Stimulated activated CD4-positive, alpha-beta T cell treated with anti-CD3 and anti-CD28 coated beads, Interleukin-12 subunit alpha, Interleukin-12 subunit beta, amount 100 ng/mL, for 24 hours (primary cell): ENCODE results near the gene KLHL25.
"Not testable (repeated sequence)": the region's sequence is repeated elsewhere in the genome, so short reads cannot be mapped to it uniquely, and the experiment has no call there.

Experiments
- DNase-seq, 2 experiments: peaks; one replicate each; pipeline ENCODE4 v3.0.0-alpha.2; 2020; ENCODE audit warnings: low read depth in 2 of 2

Gene KLHL25, protein sequence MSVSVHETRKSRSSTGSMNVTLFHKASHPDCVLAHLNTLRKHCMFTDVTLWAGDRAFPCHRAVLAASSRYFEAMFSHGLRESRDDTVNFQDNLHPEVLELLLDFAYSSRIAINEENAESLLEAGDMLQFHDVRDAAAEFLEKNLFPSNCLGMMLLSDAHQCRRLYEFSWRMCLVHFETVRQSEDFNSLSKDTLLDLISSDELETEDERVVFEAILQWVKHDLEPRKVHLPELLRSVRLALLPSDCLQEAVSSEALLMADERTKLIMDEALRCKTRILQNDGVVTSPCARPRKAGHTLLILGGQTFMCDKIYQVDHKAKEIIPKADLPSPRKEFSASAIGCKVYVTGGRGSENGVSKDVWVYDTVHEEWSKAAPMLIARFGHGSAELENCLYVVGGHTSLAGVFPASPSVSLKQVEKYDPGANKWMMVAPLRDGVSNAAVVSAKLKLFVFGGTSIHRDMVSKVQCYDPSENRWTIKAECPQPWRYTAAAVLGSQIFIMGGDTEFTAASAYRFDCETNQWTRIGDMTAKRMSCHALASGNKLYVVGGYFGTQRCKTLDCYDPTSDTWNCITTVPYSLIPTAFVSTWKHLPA

DNA sequence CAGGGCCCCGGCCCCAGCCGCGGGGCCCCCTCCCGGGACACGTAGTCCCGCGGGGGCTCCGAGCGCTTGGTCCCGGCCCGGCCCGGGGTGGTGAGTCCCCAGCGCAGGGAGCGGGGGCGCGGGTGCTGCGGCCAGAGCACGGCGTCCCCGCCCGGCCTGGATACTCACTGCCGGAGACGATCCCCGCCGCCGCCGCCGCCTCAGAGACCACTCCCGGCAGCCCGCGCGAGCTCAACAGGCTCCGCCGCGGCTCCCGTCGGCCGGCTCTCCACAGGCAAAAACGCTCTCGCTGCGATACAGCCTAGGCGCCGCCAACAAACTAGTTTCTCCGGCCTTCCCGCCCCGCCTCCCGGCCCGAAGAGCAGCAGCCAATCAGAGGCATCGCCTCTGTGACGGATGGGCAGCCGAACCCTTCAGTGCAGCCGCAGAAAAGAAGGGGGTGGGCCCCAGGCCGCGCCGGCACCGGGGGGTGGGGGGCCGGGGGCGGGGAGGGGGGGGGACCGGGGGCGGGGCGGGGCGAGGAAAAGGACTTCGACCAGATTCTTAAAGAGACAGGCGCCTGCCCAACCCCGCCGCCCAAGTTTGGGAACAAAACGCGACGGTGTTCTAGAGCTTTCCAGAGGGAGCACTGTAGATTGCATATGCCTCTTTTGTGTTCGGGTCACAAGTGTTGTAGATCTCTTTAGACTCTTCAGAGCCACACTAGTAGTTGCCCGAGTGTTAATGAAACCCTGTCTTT is at the start of gene KLHL25:
Gene KLHL25, minus strand, starts transcription at position 328 of the 739 bp plus-strand sequence. CDS start 25,115 bp downstream, outside the sequence.
- peak; percentile 80 to 86 for DNase-seq

DNA sequence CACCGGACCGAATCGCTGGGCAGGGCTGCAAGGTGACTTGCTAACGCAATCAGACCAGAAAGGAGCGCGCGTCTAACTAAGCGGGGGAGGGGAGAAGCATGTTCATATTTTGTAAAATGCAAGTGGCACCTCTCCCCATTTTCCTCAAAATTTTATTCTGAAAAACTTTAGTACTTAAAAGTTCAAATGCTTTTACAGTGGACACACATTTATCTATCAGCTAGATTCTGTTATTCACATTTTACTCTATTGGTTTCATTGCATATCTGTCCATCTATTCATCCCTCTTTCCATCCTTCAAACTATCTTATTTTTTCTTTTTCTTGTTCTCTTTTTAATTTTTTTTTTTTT is 46.1 kb upstream of the KLHL25 start:
- no peak for DNase-seq

DNA sequence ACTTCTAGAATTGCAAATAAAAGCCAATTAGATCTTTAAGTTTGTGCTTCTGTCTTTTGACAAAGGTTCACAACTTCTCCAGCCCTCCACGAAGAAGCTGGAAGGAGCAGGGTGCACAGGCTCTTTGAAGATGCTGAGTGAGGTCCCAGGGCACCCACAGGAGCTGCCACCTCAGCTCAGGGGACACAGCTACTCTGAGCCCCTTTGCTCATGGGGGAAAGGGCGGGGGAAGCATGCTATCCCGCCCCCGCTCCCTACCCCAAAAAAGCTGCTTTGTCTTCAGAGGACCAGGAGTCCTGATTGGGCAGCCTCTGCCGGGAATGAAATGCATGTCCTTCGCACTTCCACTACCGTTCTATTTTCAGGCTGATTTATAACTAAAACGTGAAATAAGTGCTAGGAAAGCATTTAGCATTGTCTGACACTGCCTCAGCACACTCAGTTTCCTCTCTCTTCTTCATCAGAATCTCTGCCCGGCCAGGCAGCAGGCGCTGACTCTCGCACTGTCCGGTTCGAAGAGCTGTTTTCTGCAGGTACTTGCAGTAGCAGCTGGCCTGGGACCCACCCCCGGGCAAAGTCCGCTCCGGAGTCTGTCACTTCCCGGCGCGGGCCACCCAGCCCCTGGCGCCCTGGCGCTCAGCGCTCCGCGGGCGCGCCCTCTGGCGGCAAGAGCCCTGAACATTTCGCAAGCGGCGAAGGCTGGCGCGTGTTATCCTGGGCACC is 45.5 kb upstream of the KLHL25 start:
- peak; percentile 65 to 79 for DNase-seq

DNA sequence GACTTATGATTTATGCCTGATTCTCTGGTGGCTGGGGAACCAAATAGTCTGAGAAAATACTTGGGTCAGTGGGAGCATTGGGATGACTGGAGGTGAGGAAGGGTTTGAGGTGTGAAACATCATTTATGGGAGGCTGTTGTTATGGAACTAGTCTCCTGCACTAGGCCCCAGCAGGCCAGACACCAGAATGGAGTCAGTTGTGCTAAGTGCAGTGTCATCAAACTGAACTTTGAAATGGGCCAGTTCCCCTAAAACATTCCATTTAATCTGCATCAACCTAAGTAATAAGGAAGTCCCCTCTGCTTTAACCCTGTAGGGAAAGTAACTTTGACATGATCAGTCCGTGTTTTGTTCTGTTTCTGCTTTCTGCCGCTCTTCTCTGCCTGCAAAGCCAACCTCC is 44.9 kb upstream of the KLHL25 start:
- DNase-seq = no peak

DNA sequence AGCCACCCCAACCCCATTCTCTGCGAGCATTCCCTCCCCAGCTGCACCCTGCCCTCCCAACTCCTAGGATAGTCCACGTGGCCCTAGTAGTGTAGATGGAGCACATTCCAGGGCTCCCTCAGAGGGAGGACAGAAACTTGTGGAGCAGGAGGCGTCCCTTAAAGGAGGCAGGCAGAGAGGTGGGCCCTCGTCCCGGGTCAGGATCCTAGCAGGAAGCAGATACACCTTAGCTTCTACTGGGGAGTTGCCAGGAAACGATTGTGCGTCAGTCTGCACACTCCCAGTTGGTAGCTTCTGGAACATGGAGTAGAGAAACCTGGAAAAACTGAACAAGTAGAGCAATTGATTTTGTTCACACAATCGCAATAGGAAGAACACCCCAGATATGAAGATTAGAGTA is 43.9 kb upstream of the KLHL25 start:
- no peak for DNase-seq

DNA sequence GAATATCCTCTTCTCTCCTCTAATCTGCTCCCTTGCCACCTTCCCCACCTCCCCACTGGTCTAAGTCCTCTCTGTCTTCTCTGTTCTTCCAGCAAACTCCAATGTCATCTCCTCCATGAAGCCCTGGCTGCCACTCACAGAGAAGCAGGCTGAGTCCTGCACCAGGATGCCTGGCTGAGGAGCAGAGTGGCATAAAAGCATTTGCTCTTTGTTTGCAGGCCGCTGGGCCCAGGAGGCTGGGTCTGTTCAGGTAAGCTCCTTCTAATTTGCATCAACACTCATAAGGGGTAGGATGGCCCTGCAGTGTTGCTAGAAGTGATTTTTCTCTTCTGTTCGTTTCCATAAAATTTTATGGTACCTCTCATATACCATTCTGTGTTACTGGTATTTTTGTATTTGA is 43.2 kb upstream of the KLHL25 start:
- DNase-seq = no peak

DNA sequence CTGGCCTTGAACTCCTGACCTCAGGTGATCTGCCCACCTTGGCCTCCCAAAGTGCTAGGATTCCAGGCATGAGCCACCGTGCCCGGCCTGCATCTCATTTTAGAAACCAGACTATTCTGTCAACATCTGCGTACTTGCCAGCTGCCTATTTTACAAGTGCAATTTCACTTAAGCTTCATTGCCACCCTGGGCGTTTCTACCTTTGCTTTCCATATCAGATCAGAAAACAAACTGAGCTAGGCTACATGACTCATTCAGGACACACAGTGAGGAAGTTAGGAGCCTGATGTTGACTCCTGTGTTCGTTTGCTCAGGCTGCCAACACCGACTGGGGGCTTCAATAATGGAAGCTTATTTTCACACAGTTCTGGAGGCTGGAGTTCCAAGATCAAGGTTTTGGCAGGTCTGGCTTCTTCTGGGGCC is 42.3 kb upstream of the KLHL25 start:
- DNase-seq = no peak

DNA sequence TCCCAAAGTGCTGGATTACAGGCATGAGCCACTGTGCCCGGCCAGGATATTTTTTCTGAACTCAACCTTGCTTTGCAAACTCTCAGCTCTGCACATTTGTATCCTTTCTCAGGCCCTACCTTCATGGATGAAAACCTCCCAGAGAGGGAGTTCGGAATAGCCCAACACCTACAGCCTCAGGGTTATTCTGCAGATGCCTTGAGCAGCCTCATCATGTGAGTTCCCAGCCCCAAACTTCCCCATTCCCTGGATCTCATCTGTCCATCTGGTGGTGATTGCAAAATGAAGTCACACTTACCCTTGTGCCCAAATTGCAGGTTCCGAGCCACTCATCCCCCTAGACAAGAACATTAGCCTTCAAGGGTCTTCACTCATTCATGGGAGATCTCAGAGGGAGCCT is 39.9 kb upstream of the KLHL25 start:
- no peak for DNase-seq

DNA sequence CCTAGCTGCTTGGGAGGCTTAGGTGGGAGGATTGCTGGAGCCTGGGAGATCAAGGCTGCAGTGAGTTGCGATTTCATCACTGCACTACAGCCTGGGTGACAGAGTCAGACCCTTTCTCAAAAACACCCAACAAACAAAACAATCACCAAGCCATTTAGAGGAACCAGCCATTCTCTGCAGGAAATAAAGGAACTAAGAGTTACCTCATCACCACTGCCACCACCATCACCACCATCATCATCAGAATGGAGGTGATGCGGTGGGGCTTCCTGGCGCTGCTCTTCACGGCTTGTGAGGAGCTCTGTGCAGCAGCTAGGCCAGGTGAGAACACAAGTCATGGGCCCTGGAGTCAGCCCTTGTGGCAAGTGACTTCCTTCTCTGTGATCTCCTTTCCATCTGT is 37.7 kb upstream of the KLHL25 start:
- DNase-seq = no peak

DNA sequence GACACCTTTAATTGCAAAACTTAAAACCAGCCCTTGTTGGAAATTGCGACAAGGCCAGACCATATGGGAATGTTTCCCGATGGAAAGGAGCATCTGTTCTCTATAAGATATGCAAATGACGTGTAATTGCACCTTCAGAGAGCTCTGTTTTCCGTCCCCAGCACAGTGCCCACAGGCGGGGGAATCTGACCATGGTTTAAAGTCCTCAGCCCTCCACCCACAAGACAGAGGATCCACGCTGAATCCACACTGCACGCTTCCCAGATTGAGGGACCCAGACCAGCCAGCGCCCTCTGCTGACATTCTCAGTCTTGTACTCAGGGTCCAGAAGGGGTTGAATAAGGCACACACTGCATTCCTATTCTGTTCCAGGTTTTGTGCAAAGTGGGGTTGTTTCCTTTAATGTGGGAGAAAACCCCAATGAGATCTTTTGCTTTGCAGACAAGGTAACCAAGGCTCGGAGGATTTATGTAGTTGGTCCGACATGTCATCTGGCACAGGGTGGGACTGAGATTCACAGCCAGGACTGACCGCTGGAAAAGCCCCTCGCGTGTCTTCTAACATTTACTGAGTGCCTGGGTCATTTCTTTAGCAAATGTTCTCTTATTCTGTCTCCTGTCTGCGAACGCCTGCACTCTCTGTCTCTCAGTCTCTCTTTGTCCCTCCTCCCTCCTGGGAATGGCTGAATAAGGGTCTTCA is 36.8 kb upstream of the KLHL25 start:
- peak in 1 of 2 experiments; percentile 19 for DNase-seq

DNA sequence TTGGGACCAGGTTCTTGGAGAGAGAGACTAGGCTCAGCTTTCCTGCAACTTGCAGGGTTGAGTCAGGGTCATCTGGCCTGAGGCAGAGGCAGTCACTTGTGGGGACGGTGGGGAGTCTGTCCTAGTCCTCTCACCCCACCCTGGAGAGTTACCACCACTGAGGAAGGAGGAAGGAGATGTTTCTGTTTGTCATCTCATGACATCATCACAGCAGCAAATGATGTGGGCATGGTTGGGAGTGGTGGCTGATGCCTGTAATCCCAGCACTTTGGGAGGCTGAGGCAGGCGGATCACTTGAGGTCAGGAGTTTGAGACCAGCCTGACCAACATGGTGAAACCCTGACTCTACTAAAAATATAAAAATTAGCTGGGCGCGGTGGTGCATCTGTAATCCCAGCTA is 35.0 kb upstream of the KLHL25 start:
- DNase-seq = not testable (repeated sequence)

DNA sequence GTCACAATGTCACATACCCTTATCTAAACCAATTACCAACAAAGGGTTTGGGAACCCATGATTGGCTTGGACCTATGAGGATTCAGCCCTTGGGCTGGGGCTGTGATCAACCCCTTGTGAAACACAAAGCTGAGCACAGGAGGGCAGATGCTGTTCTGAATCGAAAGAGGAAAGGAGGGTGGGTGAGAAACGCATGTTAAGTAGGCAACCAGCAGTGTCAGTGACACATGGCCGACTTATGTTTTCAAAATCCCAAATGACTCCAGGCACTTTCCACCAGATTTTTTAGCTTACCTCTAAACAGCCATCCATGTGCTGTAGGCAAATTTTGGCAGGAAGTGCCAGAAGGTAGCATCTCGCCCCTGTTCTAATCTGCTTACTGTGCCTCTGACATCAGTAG is 34.1 kb upstream of the KLHL25 start:
- DNase-seq = no peak

DNA sequence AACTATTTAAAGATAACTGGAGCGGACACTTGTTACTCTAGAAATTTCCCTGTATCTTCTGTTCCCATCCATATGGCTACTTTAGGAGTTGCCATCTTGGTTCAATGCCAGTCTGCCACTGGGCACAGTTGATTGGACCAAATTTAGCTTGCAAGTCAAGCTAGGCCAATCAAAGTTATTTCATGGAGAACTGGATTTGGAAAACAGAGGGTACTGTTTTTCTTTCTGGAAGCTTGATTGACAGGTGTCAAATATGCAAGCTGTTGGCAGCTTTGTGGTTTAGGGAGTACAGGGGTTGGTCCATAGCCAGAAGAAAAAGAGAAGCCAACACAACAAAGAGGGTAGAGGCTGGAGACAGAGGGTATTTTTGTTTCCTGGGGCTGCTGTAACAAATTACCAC is 33.4 kb upstream of the KLHL25 start:
- DNase-seq = no peak

DNA sequence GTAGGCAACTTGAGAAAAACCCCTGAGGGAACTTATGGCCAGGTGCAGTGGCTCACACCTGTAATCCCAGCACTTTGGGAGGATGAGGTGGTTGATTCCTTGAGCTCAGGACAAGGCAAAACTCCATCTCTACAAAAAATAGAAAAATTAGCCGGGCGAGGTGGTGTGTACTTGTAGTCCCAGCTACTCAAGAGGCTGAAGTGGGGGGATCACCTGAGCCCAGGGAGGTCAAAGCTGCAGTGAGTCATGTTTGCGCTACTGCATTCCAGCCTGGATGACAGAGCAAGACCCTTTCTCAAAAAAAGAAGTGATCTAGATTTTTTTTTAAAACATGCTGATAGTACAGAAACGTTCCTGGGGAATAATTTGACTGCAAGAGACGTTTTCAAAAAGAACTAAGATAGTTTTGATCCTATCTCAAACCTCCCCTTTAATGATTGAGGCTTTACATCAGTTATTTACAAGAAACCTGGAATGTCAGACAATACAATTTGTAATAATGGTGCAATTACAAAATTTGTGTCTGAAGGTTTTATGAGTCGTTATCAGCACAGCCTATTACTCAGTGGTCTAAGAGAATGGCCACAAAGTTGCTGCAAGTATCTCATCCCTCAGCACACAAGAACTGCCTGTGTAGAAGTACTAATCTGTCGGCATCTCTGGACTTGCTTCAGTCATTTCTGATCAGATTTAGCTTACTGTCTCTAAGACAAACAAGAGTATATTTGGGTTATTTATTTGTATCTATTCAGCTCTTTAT is 32.2 kb upstream of the KLHL25 start:
- no peak for DNase-seq

DNA sequence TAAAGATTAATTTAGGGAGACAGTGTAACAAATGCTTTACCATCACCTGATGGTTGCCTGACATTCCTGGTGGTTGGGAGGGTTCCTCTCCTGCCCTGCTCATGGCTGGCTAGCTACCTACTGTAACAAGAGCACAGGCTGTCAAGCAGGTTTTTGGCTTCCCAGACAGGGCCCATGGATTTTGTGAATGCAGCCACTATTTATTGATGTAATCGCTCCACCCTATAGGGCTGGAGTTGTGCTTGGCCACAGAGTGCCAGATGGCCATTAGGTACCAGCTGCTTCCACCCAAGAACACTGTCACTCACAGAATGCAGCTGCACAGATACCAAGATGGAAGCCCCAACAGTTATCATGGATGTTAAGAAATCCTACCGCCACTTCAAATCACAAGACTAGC is 31.0 kb upstream of the KLHL25 start:
- DNase-seq = no peak

DNA sequence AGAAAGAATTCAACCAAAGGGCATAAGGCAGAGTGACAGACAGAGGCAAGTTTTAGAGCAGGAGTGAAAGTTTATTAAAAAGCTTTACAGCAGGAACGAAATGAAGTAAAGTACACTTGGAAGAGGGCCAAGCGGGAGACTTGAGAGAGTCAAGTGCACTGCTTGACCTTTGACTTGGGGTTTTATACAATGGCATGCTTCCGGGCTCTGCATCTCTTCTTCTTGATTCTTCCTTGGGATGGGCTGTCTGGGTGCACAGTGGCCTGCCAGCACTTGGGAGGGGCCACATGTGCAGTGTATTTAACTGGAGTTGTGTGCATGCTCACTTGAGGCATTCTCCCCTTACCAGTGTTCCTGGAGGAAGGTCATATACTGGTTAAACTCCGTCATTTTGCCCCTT is 30.4 kb upstream of the KLHL25 start:
- no peak for DNase-seq

DNA sequence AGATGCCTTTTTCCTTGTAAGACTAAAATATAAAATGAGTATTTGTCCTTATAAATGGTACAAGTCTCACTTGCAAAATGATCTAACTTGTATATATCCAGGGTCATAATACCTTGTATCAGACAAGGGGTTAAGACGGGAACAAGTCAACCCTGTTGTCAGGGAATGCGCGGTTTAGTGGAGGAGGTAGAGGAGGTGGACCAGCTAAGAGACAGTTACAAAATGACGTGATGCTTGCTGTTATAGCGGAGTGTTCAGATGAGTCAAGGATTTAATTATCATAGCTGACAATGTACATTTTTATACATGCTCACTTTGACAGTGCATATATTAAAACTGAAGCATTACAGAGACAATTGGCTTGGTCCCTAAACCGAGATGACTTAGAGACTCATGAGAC is 26.8 kb upstream of the KLHL25 start:
- DNase-seq = no peak

DNA sequence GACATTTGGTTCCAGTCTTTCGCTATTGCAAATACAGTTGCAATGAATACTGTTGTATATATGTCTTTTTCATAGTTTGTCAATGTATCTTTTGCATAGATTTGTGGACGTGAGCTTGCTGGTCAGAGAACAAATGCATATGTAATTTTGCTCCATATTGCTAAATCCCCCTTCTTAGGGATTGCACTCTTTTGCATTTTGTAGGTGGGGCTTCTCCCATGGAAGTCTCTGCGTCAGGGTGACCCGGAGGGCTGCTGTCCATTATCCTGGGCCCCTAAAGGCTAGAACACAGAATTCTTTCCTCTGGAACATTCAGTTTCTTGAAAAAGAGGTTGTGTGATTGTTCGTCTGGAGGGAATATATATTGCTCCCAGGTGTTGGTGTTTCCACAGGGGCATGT is 25.2 kb upstream of the KLHL25 start:
- DNase-seq = no peak

DNA sequence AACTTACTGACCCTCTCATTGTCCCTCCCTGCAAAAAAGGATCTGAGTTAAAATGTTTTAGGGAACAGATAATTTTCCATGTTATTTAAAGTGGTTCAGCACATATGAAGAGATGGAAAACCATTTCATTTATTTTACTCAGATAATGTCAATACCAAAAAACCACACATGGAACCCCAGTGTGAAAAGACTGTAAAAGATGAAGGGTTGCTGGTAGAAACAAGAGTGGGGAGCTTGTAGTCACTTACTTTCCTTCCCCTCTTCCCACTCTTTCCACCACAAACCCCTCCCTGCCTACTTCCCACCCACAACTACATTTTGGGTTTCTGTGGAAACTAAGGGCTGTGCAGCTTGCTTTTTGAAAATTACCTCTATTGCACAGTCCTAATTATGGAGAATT is 18.5 kb upstream of the KLHL25 start:
- no peak for DNase-seq

DNA sequence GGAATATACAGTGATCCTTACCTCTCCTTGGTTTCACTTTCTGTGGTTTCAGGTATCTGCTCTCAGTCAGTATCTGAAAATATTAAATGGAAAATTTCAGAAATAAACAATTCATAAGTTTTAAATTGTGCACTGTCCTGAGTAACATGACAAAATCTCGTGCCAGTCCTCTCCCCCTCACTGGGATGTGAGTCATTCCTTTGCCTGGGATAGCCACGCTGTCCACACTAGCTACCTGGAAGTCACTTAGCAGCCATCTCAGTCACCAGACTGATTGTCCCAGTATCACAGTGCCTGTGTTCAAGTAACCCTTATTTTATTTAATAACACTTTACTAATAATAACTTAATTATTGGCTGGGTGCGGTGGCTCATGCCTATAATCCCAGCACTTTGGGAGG is 15.3 kb upstream of the KLHL25 start:
- no peak for DNase-seq

DNA sequence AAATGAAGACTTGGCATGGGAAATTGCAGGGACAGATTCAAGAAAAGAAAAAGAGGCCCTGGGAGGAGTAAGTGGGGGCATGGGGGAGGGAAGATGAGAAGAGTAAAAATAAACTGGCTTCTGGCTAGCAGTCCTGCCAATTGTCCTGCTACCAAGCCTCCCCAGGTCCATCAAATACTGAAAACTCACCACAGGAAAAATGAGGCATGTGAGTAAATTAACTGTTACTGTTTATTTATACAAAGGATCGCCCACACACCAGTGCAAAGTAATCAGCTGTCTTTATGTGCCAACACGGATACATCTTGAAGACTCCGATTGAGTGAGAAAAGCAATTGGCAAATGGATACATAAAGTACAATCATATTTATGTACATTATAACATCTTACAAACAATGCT is 10.7 kb upstream of the KLHL25 start:
- DNase-seq = no peak
